ENCODE results near the gene CALCOCO1.

The CALCOCO1 gene

DNA sequence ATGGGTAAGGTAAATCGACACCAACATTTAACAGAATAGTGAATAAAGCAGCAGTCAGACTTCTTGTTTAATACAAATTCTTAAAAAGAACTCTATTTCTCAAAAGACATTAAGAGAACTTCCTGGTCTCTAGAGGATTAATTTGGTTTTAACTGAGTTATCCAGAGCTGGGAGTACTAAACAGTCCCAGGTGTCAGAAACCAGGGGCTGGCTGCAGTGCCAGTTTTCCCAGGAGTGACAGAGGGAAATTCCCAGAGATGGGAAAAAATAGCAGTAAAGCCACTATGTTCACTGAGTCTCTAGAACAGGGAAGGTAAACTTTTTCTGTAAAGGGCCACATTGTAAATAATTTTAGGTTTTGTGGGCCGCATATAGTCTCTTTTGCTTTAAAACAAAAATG, 60.2 kb downstream of the CALCOCO1 start:
- in situ Hi-C loops (cut with HindIII; ENCODE audit: low sequenced_read_pairs): no loop called here

GRCh38 chr12:53664936-53665335, 62.3 kb downstream of the CALCOCO1 start:
- in situ Hi-C loops (cut with HindIII; ENCODE audit: low sequenced_read_pairs): no loop called here

DNA sequence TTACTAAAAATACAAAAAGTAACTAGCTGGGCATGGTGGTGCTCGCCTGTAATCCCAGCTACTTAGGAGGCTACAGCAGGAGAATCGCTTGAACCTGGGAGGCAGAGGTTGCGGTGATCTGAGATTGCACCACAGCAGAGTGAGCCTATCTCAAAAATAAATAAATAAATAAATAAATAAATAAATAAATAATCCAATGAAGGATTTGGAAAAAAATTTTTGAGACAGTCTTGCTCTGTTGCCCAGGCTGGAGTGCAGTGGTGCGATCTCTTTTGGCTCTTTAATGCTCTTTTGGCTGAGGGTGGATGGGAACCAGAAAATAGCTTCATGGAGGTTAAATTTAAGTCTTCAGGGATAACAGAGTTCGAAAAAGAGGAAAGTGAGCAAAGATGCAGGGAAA, 63.1 kb downstream of the CALCOCO1 start:
- in situ Hi-C loops (cut with HindIII; ENCODE audit: low sequenced_read_pairs): no loop called here

GRCh38 chr12:53660041-53660440, 67.2 kb downstream of the CALCOCO1 start:
- in situ Hi-C loops (cut with HindIII; ENCODE audit: low sequenced_read_pairs): no loop called here

DNA sequence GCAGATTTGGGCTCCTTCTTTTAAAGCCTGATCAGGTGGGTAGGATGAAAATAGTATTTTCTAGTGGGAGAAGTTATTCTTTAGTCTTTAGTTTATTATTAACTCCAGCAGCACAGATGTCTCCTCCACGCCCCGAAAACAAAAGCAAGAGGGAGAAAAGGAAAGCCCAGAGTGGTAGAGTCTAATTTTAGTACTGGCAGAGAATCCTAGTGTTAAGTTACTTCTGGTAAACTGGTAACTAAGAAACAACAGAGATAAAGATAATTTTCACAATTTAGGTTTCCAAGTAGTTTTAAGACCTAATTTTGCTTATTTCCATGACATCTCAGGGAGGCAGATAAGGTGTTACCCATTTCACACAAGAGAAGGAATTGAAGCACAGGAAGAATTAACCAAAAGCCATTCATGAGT, 67.7 kb downstream of the CALCOCO1 start:
- in situ Hi-C loops (cut with HindIII; ENCODE audit: low sequenced_read_pairs): no loop called here

GRCh38 chr12:53659011-53659551, 68.2 kb downstream of the CALCOCO1 start:
- in situ Hi-C loops (cut with HindIII; ENCODE audit: low sequenced_read_pairs): no loop called here

Data from DLD1 (cell line).